LHCN-M2 (cell line): ENCODE data around the gene CLEC18A. TPM values are rescaled to one million over a fixed set of nuclear protein-coding genes. Genes with fewer than 3 reads are reported as not detected.
"Not testable (repeated sequence)": the region's sequence is repeated elsewhere in the genome, so short reads cannot be mapped to it uniquely, and the experiment has no call there.

Experiments used
- DNase-seq: peaks from one replicate; pipeline ENCODE4 v3.0.0-alpha.2; 2012; ENCODE audit warnings: low read depth
- polyA plus RNA-seq: library from polyadenylated mRNA; unstranded; fragments of >200 nt; gene quantifications from one replicate; pipeline ENCODE4 v1.2.1, GENCODE V29; 2012; ENCODE audit warnings: missing spikeins
- total RNA-seq: library from RNA; depleted of rRNA; stranded (reverse); fragments of >200 nt; gene quantifications from 2 replicates; pipeline ENCODE4 v1.2.3, GENCODE V29; 2014; rRNA removed

The CLEC18A gene
- total RNA-seq, result 0.17 and 0.32 TPM in 2 replicates
- polyA plus RNA-seq, result 0.06 TPM

- DNase-seq, result not testable (repeated sequence)
These were observed at the start of gene CLEC18A for GRCh38 chr16:69951017-69951671. TSS of gene CLEC18A (plus strand) at chr16:69951334. CDS start at chr16:69951367, 33 bp downstream.

GRCh38 chr16:69903865-69904415 lies 47.2 kb upstream of the CLEC18A start:
- DNase-seq, result no peak

GRCh38 chr16:69904495-69905170 lies 46.5 kb upstream of the CLEC18A start:
- no peak for DNase-seq

- DNase-seq, result no peak
These were observed 46.0 kb upstream of the CLEC18A start for GRCh38 chr16:69905171-69905555.

GRCh38 chr16:69906838-69907401 lies 44.2 kb upstream of the CLEC18A start:
- DNase-seq, result peak; percentile 61

- DNase-seq, result no peak
These were observed 42.1 kb upstream of the CLEC18A start for GRCh38 chr16:69909043-69909442.

- no peak for DNase-seq
These were observed 41.4 kb upstream of the CLEC18A start for GRCh38 chr16:69909760-69910159.

GRCh38 chr16:69910964-69911363 lies 40.2 kb upstream of the CLEC18A start:
- no peak for DNase-seq

- no peak for DNase-seq
These were observed 34.7 kb upstream of the CLEC18A start for GRCh38 chr16:69916462-69916861.

- DNase-seq, result no peak
These were observed 33.8 kb upstream of the CLEC18A start for GRCh38 chr16:69917311-69917710.

- peak; percentile 89 for DNase-seq
These were observed 33.4 kb upstream of the CLEC18A start for GRCh38 chr16:69917739-69918138.

- peak; percentile 31 for DNase-seq
These were observed 32.9 kb upstream of the CLEC18A start for GRCh38 chr16:69918241-69918640.

- DNase-seq, result peak; percentile 37
These were observed 30.0 kb upstream of the CLEC18A start for GRCh38 chr16:69921127-69921526.

GRCh38 chr16:69922200-69922599 lies 28.9 kb upstream of the CLEC18A start:
- no peak for DNase-seq

- no peak for DNase-seq
These were observed 26.9 kb upstream of the CLEC18A start for GRCh38 chr16:69924041-69924775.

- no peak for DNase-seq
These were observed 26.4 kb upstream of the CLEC18A start for GRCh38 chr16:69924777-69925191.

- DNase-seq, result no peak
These were observed 25.8 kb upstream of the CLEC18A start for GRCh38 chr16:69925311-69925710.

GRCh38 chr16:69926241-69926640 lies 24.9 kb upstream of the CLEC18A start:
- DNase-seq, result no peak

- DNase-seq, result no peak
These were observed 23.9 kb upstream of the CLEC18A start for GRCh38 chr16:69927056-69927757.

GRCh38 chr16:69928856-69929400 lies 22.2 kb upstream of the CLEC18A start:
- DNase-seq, result no peak

- no peak for DNase-seq
These were observed 21.7 kb upstream of the CLEC18A start for GRCh38 chr16:69929480-69929879.
